HepG2 (cell line): ENCODE measurements around the gene P2RX5. TPM values are rescaled to one million over a fixed set of nuclear protein-coding genes. Genes with fewer than 3 reads are reported as not detected.
A peak's percentile ranks its signal among the peaks of the same experiment; 100 is the strongest.

Source experiments
- ATAC-seq: fragments of 200-7000 bp; cut with Tn5 transposase; 3 replicates; pipeline ENCODE4 v1.9.1; 2020; ENCODE audit warnings: mild to moderate bottlenecking, moderate library complexity
- BruUV-seq: library from RNA; stranded (reverse); fragments of 400-500 nt; replicated peaks from 2 replicates; lab custom pipeline; 2021; lab: Mats Ljungman, UMichigan
- CTCF ChIA-PET: fragments of 300-600 bp; formaldehyde crosslinking; extraction: SDS; loops from one replicate; lab custom pipeline; 2021; ENCODE audit warnings: low total read pairs, inconsistent platforms, low intra/inter-chr PET ratio; lab: Yijun Ruan, JAX
- POLR2A ChIA-PET: fragments of 350-600 bp; sonication (Branson Sonifier 250); formaldehyde crosslinking; loops from one replicate; lab custom pipeline; 2020; ENCODE audit warnings: antibody characterized with exemption, inconsistent platforms; lab: Yijun Ruan, JAX
- DNase-seq: peaks from one replicate; pipeline ENCODE4 v3.0.0-alpha.2; 2015; ENCODE audit warnings: low spot score
- FAIRE-seq: peaks from 3 replicates; lab custom pipeline; 2011; peaks lifted over from hg19 to GRCh38; lab: Jason Lieb, UNC
- H2AFZ ChIP-seq: one replicate; pipeline ENCODE4 v1.6.1; 2011; ENCODE audit warnings: low read length, inconsistent platforms
- H3K27ac ChIP-seq: fragments of 300-600 bp; 3 replicates; pipeline ENCODE4 v1.8.0; 2011; ENCODE audit warnings: mixed run types, mild to moderate bottlenecking, mixed read lengths, low read length, inconsistent platforms; ENCODE audit not compliant: insufficient read depth; ENCODE audit errors: extremely low read length
- H3K27me3 ChIP-seq, 2 experiments: fragments of 200-600 bp in 1 of 2; 2 replicates in 1 of 2; 3 replicates in 1 of 2; pipeline versions ENCODE4 v1.6.0 to v1.8.0; 2011; ENCODE audit warnings: low read length in 2 of 2, mild to moderate bottlenecking in 2 of 2, moderate library complexity in 2 of 2, inconsistent platforms in 1 of 2; ENCODE audit not compliant: insufficient read depth in 2 of 2, control insufficient read depth in 1 of 2
- H3K36me3 ChIP-seq, 2 experiments: fragments of 200-600 bp in 1 of 2; replicated peaks in 1 of 2; 2 replicates in 1 of 2; 3 replicates in 1 of 2; pipeline versions ENCODE4 v1.5.1 to v1.8.0; 2011; ENCODE audit warnings: low read length in 2 of 2, inconsistent platforms in 1 of 2; ENCODE audit not compliant: insufficient read depth in 2 of 2, control insufficient read depth in 1 of 2
- H3K4me1 ChIP-seq: 2 replicates; pipeline ENCODE4 v1.5.1; 2012; ENCODE audit warnings: low read length, inconsistent platforms; ENCODE audit not compliant: insufficient read depth
- H3K4me2 ChIP-seq: 2 replicates; pipeline ENCODE4 v1.6.0; 2011; ENCODE audit warnings: low read depth, low read length, inconsistent platforms
- H3K4me3 ChIP-seq, 3 experiments: fragments of 200-600 bp in 1 of 3; sonication (generic), shearing (Covaris generic) in 1 of 3; replicated peaks in 1 of 3; 2 replicates each; pipeline ENCODE4 v1.5.1; 2011 to 2016; ENCODE audit warnings: low read length in 3 of 3, inconsistent platforms in 2 of 3, low read depth in 2 of 3, mild to moderate bottlenecking in 2 of 3, control low read depth in 1 of 3, mixed read lengths in 1 of 3; ENCODE audit not compliant: insufficient read depth in 1 of 3
- H3K79me2 ChIP-seq: one replicate; pipeline ENCODE4 v1.6.1; 2011; ENCODE audit warnings: low read length, inconsistent platforms; ENCODE audit not compliant: insufficient read depth
- H3K9ac ChIP-seq: 2 replicates; pipeline ENCODE4 v1.6.0; 2011; ENCODE audit warnings: mild to moderate bottlenecking, low read depth, low read length, inconsistent platforms; ENCODE audit not compliant: insufficient read depth
- H3K9me3 ChIP-seq: 2 replicates; pipeline ENCODE4 v1.5.1; 2012; ENCODE audit warnings: mild to moderate bottlenecking, low read length
- H4K20me1 ChIP-seq: 2 replicates; pipeline ENCODE4 v1.6.0; 2011; ENCODE audit warnings: inconsistent platforms, mild to moderate bottlenecking, low read length, moderate library complexity; ENCODE audit not compliant: insufficient read depth
- FOSL2 ChIP-seq: sonication (generic); formaldehyde crosslinking; IDR thresholded peaks from 2 replicates; pipeline ENCODE4 v1.4.0; 2020; ENCODE audit warnings: missing genetic modification reagents
- POLR2AphosphoS5 ChIP-seq: IDR thresholded peaks from 2 replicates; pipeline ENCODE4 v1.6.1; 2012; ENCODE audit warnings: low read depth, low read length
- TARDBP ChIP-seq: sonication (generic); formaldehyde crosslinking; IDR thresholded peaks from 2 replicates; pipeline ENCODE4 v1.8.0; 2022; ENCODE audit warnings: mild to moderate bottlenecking, missing genetic modification reagents
- ZNF83 ChIP-seq: sonication (generic); formaldehyde crosslinking; IDR thresholded peaks from 2 replicates; pipeline ENCODE4 v1.4.0; 2020; ENCODE audit warnings: missing genetic modification reagents, mild to moderate bottlenecking, borderline replicate concordance
- WGBS: methylation state at CpG from one replicate; pipeline ENCODE4 v1.1.6; 2017; ENCODE audit warnings: low lambda C conversion rate; 5-methylcytosine and 5-hydroxymethylcytosine counted together
- in situ Hi-C: cut with HindIII; loops from 2 replicates; pipeline ENCODE4 v1.10.0; 2017; ENCODE audit warnings: low pct_unique_long_range_greater_than_20kb; ENCODE audit not compliant: extremely low pct_ligation_motif_present
- intact Hi-C: fragments of 100-400 bp; cut with micrococcal nuclease; formaldehyde crosslinking; loops from one replicate; pipeline ENCODE4 v1.10.0; 2022; ENCODE audit not compliant: unreplicated experiment
- polyA plus RNA-seq, 8 experiments: library from polyadenylated mRNA; depleted of rRNA in 3 of 8; stranded (reverse) in 7 of 8; unstranded in 1 of 8; fragments of >200 nt; fragmentation: Illumina TruSeq in 4 of 8; extraction: Trizol in 4 of 8; gene quantifications; 2 replicates each; pipeline versions ENCODE4 v1.2.1 to v1.2.3, GENCODE V29; 2011 to 2016; ENCODE audit warnings: low read depth in 4 of 8, missing spikeins in 1 of 8, mixed read lengths in 1 of 8; ENCODE audit not compliant: insufficient read depth in 1 of 8
- total RNA-seq, 5 experiments: library from RNA; depleted of rRNA; stranded (reverse); fragments of >200 nt; fragmentation: Illumina TruSeq; extraction: Trizol; gene quantifications; 2 replicates each; pipeline ENCODE4 v1.2.3, GENCODE V29; 2016; ENCODE audit warnings: low read depth in 1 of 5
- TF ChIP-seq, protein P1 (sequence below): sonication (generic); formaldehyde crosslinking; IDR thresholded peaks from 2 replicates; pipeline ENCODE4 v1.5.0; 2020; ENCODE audit warnings: mild to moderate bottlenecking, missing genetic modification reagents
- TF ChIP-seq, protein P2 (sequence below): sonication (generic); formaldehyde crosslinking; IDR thresholded peaks from 2 replicates; pipeline ENCODE4 v1.5.0; 2020; ENCODE audit warnings: missing genetic modification reagents

Gene P2RX5
- total and polyA plus RNA-seq, 2 of the 13 experiments (the other 11 are each of a cell fraction or from before 2014, with no cell fraction given) = 0.95 to 1.7 TPM

DNA sequence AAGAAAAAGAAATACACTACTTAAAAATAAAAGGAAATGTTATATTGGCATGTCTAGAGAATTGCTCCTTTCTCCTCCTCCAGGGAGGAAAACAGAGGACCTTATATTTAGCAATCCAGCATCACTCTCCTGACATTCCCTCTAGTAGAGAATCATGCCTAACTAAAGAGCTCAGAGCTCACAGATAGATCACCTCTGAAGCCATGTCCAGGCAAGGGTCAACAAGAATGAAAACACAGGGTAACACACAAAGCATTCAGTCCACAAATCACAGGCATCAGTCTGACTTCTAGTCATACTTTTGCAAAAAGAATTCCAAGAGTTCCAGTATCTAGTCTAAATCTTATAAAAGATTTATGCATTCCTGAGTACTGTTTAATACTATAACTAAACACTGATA lies 23.3 kb upstream of the P2RX5 start (continued):
- TF ChIP-seq ZNF83 (no peak), POLR2AphosphoS5 (no peak), FOSL2 (CRISPR knock-in tag) (no peak)
- TF ChIP-seq, protein P1, sequence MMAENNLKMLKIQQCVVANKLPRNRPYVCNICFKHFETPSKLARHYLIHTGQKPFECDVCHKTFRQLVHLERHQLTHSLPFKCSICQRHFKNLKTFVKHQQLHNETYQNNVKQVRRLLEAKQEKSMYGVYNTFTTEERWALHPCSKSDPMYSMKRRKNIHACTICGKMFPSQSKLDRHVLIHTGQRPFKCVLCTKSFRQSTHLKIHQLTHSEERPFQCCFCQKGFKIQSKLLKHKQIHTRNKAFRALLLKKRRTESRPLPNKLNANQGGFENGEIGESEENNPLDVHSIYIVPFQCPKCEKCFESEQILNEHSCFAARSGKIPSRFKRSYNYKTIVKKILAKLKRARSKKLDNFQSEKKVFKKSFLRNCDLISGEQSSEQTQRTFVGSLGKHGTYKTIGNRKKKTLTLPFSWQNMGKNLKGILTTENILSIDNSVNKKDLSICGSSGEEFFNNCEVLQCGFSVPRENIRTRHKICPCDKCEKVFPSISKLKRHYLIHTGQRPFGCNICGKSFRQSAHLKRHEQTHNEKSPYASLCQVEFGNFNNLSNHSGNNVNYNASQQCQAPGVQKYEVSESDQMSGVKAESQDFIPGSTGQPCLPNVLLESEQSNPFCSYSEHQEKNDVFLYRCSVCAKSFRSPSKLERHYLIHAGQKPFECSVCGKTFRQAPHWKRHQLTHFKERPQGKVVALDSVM = no peak

DNA sequence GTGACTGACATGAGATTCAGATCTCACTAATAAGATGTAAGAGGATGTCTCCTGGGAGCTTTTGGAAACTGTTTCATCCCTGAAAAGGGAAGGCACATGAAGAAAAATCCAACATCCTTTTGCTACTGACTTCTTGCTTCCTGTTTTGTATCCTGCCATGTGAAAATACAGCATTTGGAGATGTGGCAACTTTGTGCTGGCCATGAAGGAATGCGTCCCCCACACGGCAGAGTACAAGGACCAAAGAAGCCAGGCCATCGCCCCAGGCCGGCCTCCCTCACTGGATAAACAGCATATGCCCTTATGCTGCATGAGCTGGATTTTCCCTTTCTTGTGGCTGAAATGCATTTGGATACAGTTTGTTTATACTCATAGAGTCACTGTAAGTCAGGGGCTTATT lies 22.2 kb upstream of the P2RX5 start:
- CTCF ChIA-PET = no interaction called here
- intact Hi-C loops = no loop called here
- H3K4me2 ChIP-seq = no peak overlapping the region
- no peak for TF ChIP-seq TARDBP (CRISPR knock-in tag)
- TF ChIP-seq, protein P2, sequence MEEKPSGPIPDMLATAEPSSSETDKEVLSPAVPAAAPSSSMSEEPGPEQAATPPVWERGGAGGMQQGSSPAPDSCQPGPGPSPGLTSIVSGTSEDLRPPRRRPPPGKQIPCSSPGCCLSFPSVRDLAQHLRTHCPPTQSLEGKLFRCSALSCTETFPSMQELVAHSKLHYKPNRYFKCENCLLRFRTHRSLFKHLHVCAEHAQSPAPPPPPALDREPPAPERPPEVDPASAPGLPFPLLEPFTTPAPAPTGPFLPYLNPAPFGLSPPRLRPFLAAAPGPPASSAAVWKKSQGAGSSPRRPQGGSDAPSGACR (CRISPR knock-in tag) = no peak
- TF ChIP-seq, all 625 proteins: peak for 0
- Histone ChIP-seq H3K4me3 (no peak overlapping the region), H3K9me3 (no peaks in the 10 kb centered on the region), H2AFZ (no peak overlapping the region), H4K20me1 (no peaks in the 10 kb centered on the region), H3K4me1 (peaks cover 34% of the 10 kb centered on the region), H3K9ac (no peak overlapping the region), H3K36me3 (peaks cover 8 to 39% of the 10 kb centered on the region in 2 experiments; a peak in 4 of 5 replicates), H3K27ac (peak overlapping the region; percentile 38), H3K27me3 (no peaks in the 10 kb centered on the region; a peak in 1 of 5 replicates), H3K79me2 (peaks cover 8% of the 10 kb centered on the region)
- no peak for FAIRE-seq
- ATAC-seq = no peak
- 91% methylated on average over 4 of the region's 4 CpGs for whole genome bisulfite sequencing
- no peak for DNase-seq
- BruUV-seq = no TSS peak
- in situ Hi-C loops = no loop called here
- POLR2A ChIA-PET = no interaction called here
